GM12865 (cell line): ENCODE measurements around the gene LDLRAD3.
"Not testable (repeated sequence)": the region's sequence is repeated elsewhere in the genome, so short reads cannot be mapped to it uniquely, and the experiment has no call there.

Source experiments
- DNase-seq: peaks from one replicate; pipeline ENCODE4 v3.0.0; 2010; ENCODE audit warnings: low read depth
- H3K4me3 ChIP-seq: 2 replicates; pipeline ENCODE4 v1.5.1; 2011; ENCODE audit warnings: mild to moderate bottlenecking, low read depth, low read length, control low read depth
- CTCF ChIP-seq: IDR thresholded peaks from 2 replicates; pipeline ENCODE4 v1.5.1; 2011; ENCODE audit warnings: low read length, control low read depth, low read depth, inconsistent platforms; ENCODE audit not compliant: insufficient read depth; ENCODE audit errors: missing control alignments

Gene LDLRAD3

GRCh38 chr11:36007127-36007655 is 63.3 kb downstream of the LDLRAD3 start:
- H3K4me3 ChIP-seq, result no peak overlapping the region
- no peak for DNase-seq
- TF ChIP-seq CTCF, result no peak

- no peak for TF ChIP-seq CTCF
- no peak for DNase-seq
- H3K4me3 ChIP-seq, result no peak overlapping the region
Measured at GRCh38 chr11:36008584-36008983, 64.7 kb downstream of the LDLRAD3 start.

GRCh38 chr11:36009473-36009872 is 65.6 kb downstream of the LDLRAD3 start:
- TF ChIP-seq CTCF, result no peak
- no peak overlapping the region for H3K4me3 ChIP-seq
- no peak for DNase-seq

GRCh38 chr11:36010010-36010740 is 66.3 kb downstream of the LDLRAD3 start:
- no peak overlapping the region for H3K4me3 ChIP-seq

GRCh38 chr11:36011574-36011973 is 67.7 kb downstream of the LDLRAD3 start:
- no peak overlapping the region for H3K4me3 ChIP-seq
- TF ChIP-seq CTCF, result no peak
- no peak for DNase-seq

More at GRCh38 chr11:36010010-36010740, 66.3 kb downstream of the LDLRAD3 start:
- no peak for DNase-seq
- no peak for TF ChIP-seq CTCF

- TF ChIP-seq CTCF, result no peak
- DNase-seq, result no peak
- no peak overlapping the region for H3K4me3 ChIP-seq
Measured at GRCh38 chr11:36012455-36012854, 68.6 kb downstream of the LDLRAD3 start.

GRCh38 chr11:36012979-36013378 is 69.1 kb downstream of the LDLRAD3 start:
- no peak for TF ChIP-seq CTCF
- H3K4me3 ChIP-seq, result no peak overlapping the region
- no peak for DNase-seq

GRCh38 chr11:36013446-36013845 is 69.6 kb downstream of the LDLRAD3 start:
- H3K4me3 ChIP-seq, DNase-seq: not testable (repeated sequence)
